ENCODE data around the gene CDC42BPA.
"Not testable (repeated sequence)": the region's sequence is repeated elsewhere in the genome, so short reads cannot be mapped to it uniquely, and the experiment has no call there.

Gene CDC42BPA

DNA sequence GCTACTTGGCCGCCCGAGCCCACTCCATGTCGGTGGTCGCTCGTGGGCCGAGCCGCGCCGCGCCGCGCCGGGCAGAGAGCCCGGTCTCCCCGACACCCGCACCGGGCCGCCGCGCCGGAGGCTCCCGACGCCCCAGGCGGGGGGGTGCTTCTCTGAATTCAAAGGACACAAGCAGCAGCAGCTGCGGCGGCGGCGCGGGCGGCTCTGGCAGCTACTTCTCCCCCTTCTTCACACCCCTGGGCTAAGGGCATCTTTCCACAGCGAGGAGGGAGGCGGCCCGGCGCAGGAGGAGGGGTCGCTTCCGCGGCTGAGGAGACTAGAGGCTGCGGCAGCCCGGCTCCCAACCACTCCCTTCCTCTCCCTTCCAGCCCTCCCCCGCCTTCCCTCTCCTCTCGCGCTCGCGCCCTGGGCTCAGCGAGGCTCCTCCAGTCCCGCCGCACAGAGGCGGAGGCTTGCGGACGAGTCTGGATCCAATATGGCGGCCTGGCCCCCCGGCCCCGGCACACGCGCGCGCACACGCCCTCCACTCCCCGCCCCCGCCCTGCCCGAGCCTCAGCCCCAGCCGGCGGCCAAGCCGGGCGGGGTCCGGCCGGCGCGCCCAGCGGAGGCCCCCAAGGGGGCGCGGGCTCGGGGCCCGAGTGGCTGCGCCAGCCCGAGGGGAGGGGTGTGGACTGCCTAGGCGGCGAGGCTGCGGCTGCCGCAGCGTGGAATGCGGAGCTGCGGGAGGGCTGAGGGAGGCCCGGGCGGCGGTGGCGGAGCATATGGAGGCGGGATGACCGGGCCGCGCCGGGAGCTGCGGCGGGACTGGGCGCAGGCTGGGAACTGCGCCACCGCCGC is at the start of gene CDC42BPA:
Gene CDC42BPA, minus strand, starts transcription at position 477 of the 837 bp plus-strand sequence. CDS start 1,310 bp downstream, outside the sequence.
- DNase-seq, result peak; percentile 82 to 86

DNA sequence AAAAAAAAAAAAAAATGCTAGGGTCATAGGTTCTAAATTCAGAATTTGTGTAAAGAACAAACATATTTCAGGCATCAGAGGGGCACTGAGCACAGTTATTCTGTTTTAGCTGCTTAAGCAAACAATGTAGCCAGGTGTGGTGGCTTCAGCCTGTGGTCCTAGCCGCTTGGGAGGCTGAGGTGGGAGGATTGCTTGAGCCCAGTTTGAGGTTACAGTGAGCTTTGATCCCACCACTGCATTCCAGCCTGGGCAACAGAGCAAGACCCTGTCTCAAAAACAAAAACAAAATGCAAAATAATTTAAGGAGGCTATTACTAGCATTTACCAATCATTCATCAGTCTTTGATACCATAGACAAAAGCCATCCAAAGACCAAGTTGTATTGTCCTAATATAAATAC is 49.7 kb upstream of the CDC42BPA start:
- no peak for DNase-seq

GRCh38 chr1:227365473-227366431 is 47.5 kb upstream of the CDC42BPA start:
- DNase-seq, result no peak

GRCh38 chr1:227364657-227365056 is 46.4 kb upstream of the CDC42BPA start:
- DNase-seq, result no peak

- no peak for DNase-seq
Observed at GRCh38 chr1:227363825-227364224, 45.5 kb upstream of the CDC42BPA start.

- no peak for DNase-seq
Observed at GRCh38 chr1:227362039-227362438, 43.7 kb upstream of the CDC42BPA start.

- DNase-seq, result no peak
Observed at GRCh38 chr1:227357927-227358302, 39.6 kb upstream of the CDC42BPA start.

- no peak for DNase-seq
Observed at GRCh38 chr1:227357171-227357926, 39.1 kb upstream of the CDC42BPA start.

GRCh38 chr1:227356620-227357146 is 38.4 kb upstream of the CDC42BPA start:
- DNase-seq, result no peak

GRCh38 chr1:227355542-227356245 is 37.4 kb upstream of the CDC42BPA start:
- DNase-seq, result no peak

DNA sequence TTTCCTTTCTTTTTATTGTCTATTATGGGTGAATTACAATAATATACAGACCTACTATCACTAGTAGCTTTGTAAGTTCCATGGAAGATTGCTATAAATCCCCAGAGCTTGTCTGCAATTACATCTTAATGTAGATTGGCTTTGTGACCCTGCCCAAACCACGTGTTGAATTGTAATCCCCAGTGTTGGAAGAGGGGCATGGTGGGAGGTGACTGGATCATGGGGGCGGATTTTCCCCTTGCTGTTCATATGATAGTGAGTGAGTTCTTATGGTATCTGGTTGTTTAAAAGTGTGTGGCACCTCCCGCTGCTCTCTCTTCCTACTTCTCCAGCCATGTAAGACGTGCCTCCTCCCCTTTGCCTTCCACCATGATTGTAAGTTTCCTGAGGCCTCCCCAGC is 34.9 kb upstream of the CDC42BPA start:
- no peak for DNase-seq

DNA sequence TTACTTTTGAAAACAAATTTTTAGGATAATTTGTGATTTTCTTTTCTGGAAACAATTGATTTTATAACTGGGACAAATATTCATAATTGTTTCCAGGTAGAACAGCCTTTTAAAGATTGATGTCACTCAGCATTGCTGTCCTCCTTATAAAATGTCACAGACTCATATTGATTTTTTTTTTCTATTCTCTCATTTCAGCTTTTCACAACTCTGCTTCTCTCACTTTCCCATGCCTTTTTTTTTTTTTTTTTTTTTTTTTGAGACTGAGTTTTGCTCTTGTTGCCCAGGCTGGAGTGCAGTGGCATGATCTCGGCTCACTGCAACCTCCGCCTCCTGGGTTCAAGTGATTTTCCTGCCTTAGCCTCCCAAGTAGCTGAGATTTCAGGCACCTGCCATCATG is 33.9 kb upstream of the CDC42BPA start:
- not testable (repeated sequence) for DNase-seq

- DNase-seq, result no peak
Observed at GRCh38 chr1:227351443-227351842, 33.2 kb upstream of the CDC42BPA start.

- no peak for DNase-seq
Observed at GRCh38 chr1:227349967-227350366, 31.7 kb upstream of the CDC42BPA start.

GRCh38 chr1:227343727-227344551 is 25.6 kb upstream of the CDC42BPA start:
- no peak for DNase-seq

- no peak for DNase-seq
Observed at GRCh38 chr1:227343206-227343605, 24.9 kb upstream of the CDC42BPA start.

DNA sequence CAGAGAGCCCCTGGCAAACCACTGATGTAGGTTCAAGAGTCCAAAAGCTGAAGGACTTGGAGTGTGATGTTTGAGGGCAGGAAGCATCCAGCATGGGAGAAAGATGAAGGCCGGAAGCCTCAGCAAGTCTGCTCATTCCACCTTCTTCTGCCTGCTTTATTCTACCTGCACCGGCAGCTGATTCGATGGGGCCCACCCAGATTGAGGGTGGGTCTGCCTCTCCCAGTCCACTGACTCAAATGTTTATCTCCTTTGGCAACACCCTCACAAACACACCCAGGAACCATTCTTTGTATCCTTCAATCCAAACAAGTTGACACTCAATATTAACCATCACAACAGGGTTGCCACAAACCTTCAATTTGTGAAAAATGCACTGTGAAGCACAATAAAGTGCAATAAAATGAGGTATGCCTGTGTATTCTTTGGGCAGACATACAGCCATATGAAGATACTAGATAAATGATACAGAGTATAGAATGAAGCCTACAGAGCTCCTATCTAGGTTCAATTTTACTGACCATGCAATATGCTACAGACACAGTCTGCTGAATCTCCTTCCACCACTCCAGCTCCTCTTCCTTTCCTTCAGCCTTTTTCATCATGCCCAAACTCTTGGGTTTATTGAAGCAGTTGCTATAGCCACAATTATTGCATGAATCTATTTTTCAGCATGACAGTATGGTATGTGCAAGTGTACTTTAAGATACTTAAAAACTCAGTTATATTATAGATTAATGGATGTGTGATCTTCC is 24.0 kb upstream of the CDC42BPA start:
- no peak for DNase-seq

- not testable (repeated sequence) for DNase-seq
Observed at GRCh38 chr1:227336136-227336535, 17.8 kb upstream of the CDC42BPA start.

DNA sequence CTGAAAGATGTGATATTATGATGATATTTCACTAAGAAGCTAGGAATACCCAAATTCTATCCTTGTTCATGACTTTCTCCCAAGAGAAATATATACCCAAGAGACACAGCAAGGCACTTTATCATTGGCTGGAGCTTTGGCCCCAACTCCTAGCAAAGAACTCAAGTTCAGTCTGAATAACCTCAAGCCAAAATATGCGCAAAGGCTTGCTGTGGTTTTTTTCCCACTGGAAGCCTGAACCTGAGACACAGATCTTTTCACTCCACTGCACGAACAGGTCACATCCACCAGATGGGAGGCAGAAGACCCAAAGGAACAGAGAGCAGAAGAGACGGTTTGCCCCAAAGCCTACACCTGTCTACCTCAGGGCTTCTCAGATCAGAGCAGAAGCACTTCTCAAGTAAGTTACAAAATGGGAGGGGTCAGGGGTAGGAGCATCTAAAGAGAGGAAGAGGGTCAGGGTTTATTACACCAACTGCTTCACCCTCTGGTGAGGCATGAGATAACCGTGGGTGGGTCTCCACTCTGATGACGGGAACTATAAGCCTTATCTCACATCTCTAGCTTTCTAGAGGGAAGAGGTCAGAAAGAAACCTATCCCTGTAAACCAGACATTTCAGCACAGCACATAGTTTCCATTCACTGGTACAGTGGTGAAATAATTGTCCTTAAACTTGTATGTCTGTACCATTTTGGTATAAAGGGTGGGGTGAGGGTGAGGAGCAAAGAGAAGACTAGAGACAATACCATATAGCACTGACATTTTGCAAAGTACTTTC is 17.1 kb upstream of the CDC42BPA start:
- DNase-seq, result no peak

Data from hippocampal formation (tissue), 2 donors.